Esophagus squamous epithelium (tissue), 4 donors: ENCODE data around the gene FAM163B.

ENCODE experiments used
- CTCF ChIP-seq, 6 experiments: fragments of 450-650 bp in 4 of 6; fragments of 200-600 bp in 2 of 6; sonication (generic) in 2 of 6; IDR thresholded peaks; one replicate each; pipeline ENCODE4 v1.5.1; 2016 to 2019; ENCODE audit warnings: antibody characterized with exemption in 6 of 6, mild to moderate bottlenecking in 4 of 6, moderate library complexity in 4 of 6
- POLR2A ChIP-seq, 4 donors: fragments of 450-650 bp; IDR thresholded peaks; one replicate each; pipeline ENCODE4 v1.6.1; 2017; ENCODE audit warnings: antibody characterized with exemption in 4 of 4, mild to moderate bottlenecking in 4 of 4, moderate library complexity in 3 of 4

GRCh38 chr9:133560944-133561343 lies 48.2 kb downstream of the FAM163B start:
- TF ChIP-seq CTCF (IDR thresholded peaks at IDR 0.05) (no peak), POLR2A (IDR thresholded peaks at IDR 0.05) (no peak)
